Mesenchymal stem cell (in vitro differentiated cells and primary cell): ENCODE measurements around the gene TSPEAR.

Experiments
- DNase-seq: peaks from one replicate; pipeline ENCODE4 v3.0.0-alpha.2; 2013
- H2AFZ ChIP-seq: one replicate; pipeline ENCODE4 v1.6.1; 2013; ENCODE audit warnings: low read depth, mild to moderate bottlenecking, control low read depth, inconsistent platforms, low read length, moderate library complexity
- H2AK5ac ChIP-seq: 2 replicates; pipeline ENCODE4 v1.6.1; 2013; ENCODE audit warnings: low read length, moderate library complexity, mild to moderate bottlenecking, inconsistent platforms; ENCODE audit not compliant: severe bottlenecking
- H2BK120ac ChIP-seq: one replicate; pipeline ENCODE4 v1.6.1; 2013; ENCODE audit warnings: low read depth, mild to moderate bottlenecking, inconsistent platforms, low read length, moderate library complexity
- H2BK12ac ChIP-seq, 2 experiments: one replicate each; pipeline ENCODE4 v1.6.1; 2013; ENCODE audit warnings: inconsistent platforms in 2 of 2, low read length in 2 of 2, mild to moderate bottlenecking in 2 of 2, moderate library complexity in 2 of 2, control low read depth in 1 of 2
- H2BK15ac ChIP-seq: one replicate; pipeline ENCODE4 v1.6.1; 2013; ENCODE audit warnings: mild to moderate bottlenecking, low read depth, inconsistent platforms; ENCODE audit not compliant: poor library complexity, severe bottlenecking
- H2BK5ac ChIP-seq: 2 replicates; pipeline ENCODE4 v1.6.1; 2013; ENCODE audit warnings: low read depth, mild to moderate bottlenecking, low read length, control low read depth, inconsistent platforms; ENCODE audit not compliant: poor library complexity, severe bottlenecking
- H3K14ac ChIP-seq, 2 experiments: one replicate each; pipeline ENCODE4 v1.6.1; 2013; ENCODE audit warnings: inconsistent platforms in 2 of 2, low read length in 2 of 2, control low read depth in 1 of 2, mild to moderate bottlenecking in 1 of 2, moderate library complexity in 1 of 2
- H3K18ac ChIP-seq, 2 experiments: one replicate each; pipeline ENCODE4 v1.6.1; 2013; ENCODE audit warnings: inconsistent platforms in 2 of 2, low read length in 2 of 2, control low read depth in 1 of 2, low read depth in 1 of 2, mild to moderate bottlenecking in 1 of 2
- H3K23ac ChIP-seq, 2 experiments: one replicate each; pipeline ENCODE4 v1.6.1; 2013; ENCODE audit warnings: inconsistent platforms in 2 of 2, low read length in 2 of 2, mild to moderate bottlenecking in 2 of 2, moderate library complexity in 2 of 2, control low read depth in 1 of 2
- H3K27ac ChIP-seq: 2 replicates; pipeline ENCODE4 v1.5.1; 2013; ENCODE audit warnings: mild to moderate bottlenecking, moderate library complexity, low read length, control low read depth, inconsistent platforms; ENCODE audit not compliant: poor library complexity, severe bottlenecking
- H3K27me3 ChIP-seq, 2 experiments: 2 replicates each; pipeline versions ENCODE4 v1.6.1 to v1.7.0; 2013; ENCODE audit warnings: low read length in 2 of 2, mild to moderate bottlenecking in 2 of 2, moderate library complexity in 2 of 2, control low read depth in 1 of 2, inconsistent platforms in 1 of 2; ENCODE audit not compliant: control insufficient read depth in 1 of 2, insufficient read depth in 1 of 2
- H3K36me3 ChIP-seq, 2 experiments: 2 replicates each; pipeline versions ENCODE4 v1.6.1 to v1.7.0; 2013; ENCODE audit warnings: low read length in 2 of 2, control low read depth in 1 of 2, inconsistent platforms in 1 of 2, low read depth in 1 of 2, mild to moderate bottlenecking in 1 of 2; ENCODE audit not compliant: insufficient read depth in 2 of 2, control insufficient read depth in 1 of 2
- H3K4ac ChIP-seq, 2 experiments: one replicate each; pipeline ENCODE4 v1.6.1; 2013; ENCODE audit warnings: inconsistent platforms in 2 of 2, low read length in 2 of 2, mild to moderate bottlenecking in 2 of 2, moderate library complexity in 2 of 2, control low read depth in 1 of 2, low read depth in 1 of 2
- H3K4me1 ChIP-seq: 2 replicates; pipeline ENCODE4 v1.6.1; 2013; ENCODE audit warnings: low read depth, low read length, control low read depth; ENCODE audit not compliant: control insufficient read depth, insufficient read depth
- H3K4me2 ChIP-seq: 2 replicates; pipeline ENCODE4 v1.6.1; 2013; ENCODE audit warnings: low read length, mild to moderate bottlenecking, inconsistent platforms; ENCODE audit not compliant: poor library complexity, severe bottlenecking
- H3K4me3 ChIP-seq, 2 experiments: 2 replicates each; pipeline versions ENCODE4 v1.5.1 to v1.7.0; 2013; ENCODE audit warnings: low read length in 2 of 2, mild to moderate bottlenecking in 2 of 2, control low read depth in 1 of 2, low read depth in 1 of 2; ENCODE audit not compliant: insufficient read depth in 1 of 2
- H3K79me1 ChIP-seq: replicated peaks from 2 replicates; pipeline ENCODE4 v1.6.1; 2013; ENCODE audit warnings: mild to moderate bottlenecking, control low read depth, low read length, inconsistent platforms; ENCODE audit not compliant: poor library complexity, severe bottlenecking
- H3K9ac ChIP-seq: 2 replicates; pipeline ENCODE4 v1.7.0; 2013; ENCODE audit warnings: mild to moderate bottlenecking, low read length, moderate library complexity
- H3K9me3 ChIP-seq: 2 replicates; pipeline ENCODE4 v1.7.0; 2013; ENCODE audit warnings: mild to moderate bottlenecking, low read length; ENCODE audit not compliant: control insufficient read depth
- H4K8ac ChIP-seq: one replicate; pipeline ENCODE4 v1.6.1; 2013; ENCODE audit warnings: inconsistent platforms, mild to moderate bottlenecking, low read length, moderate library complexity
- H4K91ac ChIP-seq: one replicate; pipeline ENCODE4 v1.6.1; 2013; ENCODE audit warnings: mild to moderate bottlenecking, low read length, inconsistent platforms
- WGBS: methylation state at CpG from one replicate; pipeline ENCODE4 v1.1.7; 2013; ENCODE audit warnings: mixed read lengths; 5-methylcytosine and 5-hydroxymethylcytosine counted together

Gene TSPEAR

DNA sequence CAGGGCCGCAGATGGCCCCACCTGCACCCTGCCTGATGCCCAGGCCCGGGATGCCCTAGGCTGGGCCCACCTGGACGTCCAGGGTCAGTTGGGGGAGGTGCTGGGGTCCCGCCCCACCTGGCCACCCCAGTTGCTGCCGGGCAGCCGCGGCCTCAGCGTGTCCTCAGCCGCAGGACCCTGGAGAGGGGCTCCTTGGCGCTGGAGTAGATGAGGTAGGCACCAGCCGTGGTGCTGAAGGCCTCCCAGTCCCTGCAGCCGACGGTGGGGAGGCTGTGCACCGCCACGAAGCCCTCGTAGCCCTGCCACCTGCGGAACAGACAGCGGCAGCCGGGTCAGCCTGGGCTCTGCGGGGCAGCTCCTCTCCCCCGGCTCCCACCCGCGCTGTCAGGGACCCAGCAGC, 211.7 kb downstream of the TSPEAR start:
- Histone ChIP-seq H2BK120ac (no peak overlapping the region), H3K9ac (no peak overlapping the region), H2BK12ac (no peak overlapping the region), H2AK5ac (no peak overlapping the region), H3K18ac (no peak overlapping the region), H3K4me1 (no peaks in the 10 kb centered on the region), H4K91ac (no peak overlapping the region), H3K4me2 (no peak overlapping the region), H2BK15ac (no peak overlapping the region), H3K79me1 (no peaks in the 10 kb centered on the region), H3K27ac (no peak overlapping the region), H3K4me3 (no peak overlapping the region), H3K4ac (no peak overlapping the region), H3K9me3 (no peaks in the 10 kb centered on the region), H2AFZ (no peak overlapping the region), H2BK5ac (no peak overlapping the region), H3K23ac (no peak overlapping the region), H3K14ac (peak overlapping the region in 1 of 2 experiments; percentile 14), H4K8ac (no peak overlapping the region), H3K36me3 (no peaks in the 10 kb centered on the region), H3K27me3 (peaks cover 25 to 39% of the 10 kb centered on the region in 2 experiments)
- 87% methylated on average over 23 of the region's 23 CpGs for WGBS
- DNase-seq: no peak

GRCh38 chr21:44499211-44499560, 212.2 kb downstream of the TSPEAR start:
- Histone ChIP-seq H4K8ac (no peak overlapping the region), H3K27ac (no peak overlapping the region), H2BK12ac (no peak overlapping the region), H2AK5ac (no peak overlapping the region), H3K36me3 (no peaks in the 10 kb centered on the region), H3K9me3 (no peaks in the 10 kb centered on the region), H3K4me1 (no peaks in the 10 kb centered on the region), H3K79me1 (no peaks in the 10 kb centered on the region), H2BK15ac (no peak overlapping the region), H3K18ac (no peak overlapping the region), H4K91ac (no peak overlapping the region), H3K4me3 (no peak overlapping the region), H2BK120ac (no peak overlapping the region), H3K4ac (no peak overlapping the region), H3K23ac (no peak overlapping the region), H2AFZ (no peak overlapping the region), H3K4me2 (no peak overlapping the region), H2BK5ac (no peak overlapping the region), H3K27me3 (peaks cover 25 to 39% of the 10 kb centered on the region in 2 experiments), H3K9ac (no peak overlapping the region), H3K14ac (no peak overlapping the region)
- no peak for DNase-seq
- WGBS: 95% methylated on average over 18 of the region's 18 CpGs

DNA sequence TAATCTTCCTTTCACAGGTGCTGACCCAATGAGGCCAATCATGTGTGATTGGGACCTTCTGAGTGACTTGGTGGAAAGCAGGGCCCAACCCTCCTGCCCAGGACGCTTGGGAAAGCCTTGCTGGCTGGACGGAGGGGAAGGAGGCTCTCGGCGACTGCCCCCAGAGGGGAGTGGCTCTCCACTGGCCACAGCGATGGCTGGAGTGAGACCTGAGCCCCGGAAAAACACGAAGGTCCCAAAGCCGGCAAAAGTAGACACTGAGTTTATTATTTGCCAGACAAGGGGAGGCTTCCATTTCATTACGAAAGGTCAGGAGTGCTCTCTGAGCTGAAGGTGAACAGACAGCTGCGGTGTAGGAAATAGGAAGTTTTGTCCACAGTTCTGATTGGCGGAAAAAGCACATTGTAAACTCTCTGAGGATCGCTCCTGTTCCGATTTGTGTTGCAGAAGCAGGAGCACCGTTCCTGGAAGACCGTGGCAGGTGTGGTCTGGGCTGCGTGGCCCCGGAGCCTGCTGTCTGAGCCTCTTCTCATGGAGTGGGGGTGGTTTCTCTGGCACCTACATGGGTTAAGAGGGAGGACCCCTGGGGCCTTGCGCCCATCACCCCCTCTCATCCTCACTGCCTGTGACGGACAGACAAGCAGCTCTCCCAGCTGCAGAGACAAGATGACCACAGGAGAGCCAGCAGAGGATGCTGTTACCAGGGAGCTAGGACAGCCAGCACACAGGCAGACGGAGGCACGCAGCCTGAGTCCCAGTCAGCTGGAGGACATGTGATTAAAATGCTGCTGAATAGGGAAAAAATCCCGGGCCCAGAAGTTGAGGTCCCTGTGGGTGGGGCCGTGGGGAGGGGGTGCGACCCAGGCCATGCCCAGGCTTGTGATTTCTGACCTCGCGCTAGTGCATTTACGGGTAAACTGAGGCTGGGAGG, 212.8 kb downstream of the TSPEAR start:
- no peak overlapping the region for H2AFZ ChIP-seq
- H4K91ac ChIP-seq: no peak overlapping the region
- H3K4me2 ChIP-seq: no peak overlapping the region
- H3K14ac ChIP-seq: no peak overlapping the region
- H3K23ac ChIP-seq: no peak overlapping the region
- peaks cover 25 to 39% of the 10 kb centered on the region in 2 experiments for H3K27me3 ChIP-seq
- H3K36me3 ChIP-seq: no peaks in the 10 kb centered on the region
- no peak overlapping the region for H3K27ac ChIP-seq
- H2BK15ac ChIP-seq: no peak overlapping the region
- H2BK5ac ChIP-seq: no peak overlapping the region
- H3K4ac ChIP-seq: no peak overlapping the region
- H3K18ac ChIP-seq: no peak overlapping the region
- H3K4me1 ChIP-seq: no peaks in the 10 kb centered on the region
- no peaks in the 10 kb centered on the region for H3K79me1 ChIP-seq
- H2BK12ac ChIP-seq: no peak overlapping the region
- no peak overlapping the region for H2BK120ac ChIP-seq
- 89% methylated on average over 26 of the region's 27 CpGs for WGBS
- H3K9ac ChIP-seq: no peak overlapping the region
- H3K4me3 ChIP-seq: no peak overlapping the region
- H4K8ac ChIP-seq: no peak overlapping the region
- DNase-seq: no peak
- H3K9me3 ChIP-seq: peaks cover 4% of the 10 kb centered on the region
- H2AK5ac ChIP-seq: no peak overlapping the region

GRCh38 chr21:44497703-44498126, 213.7 kb downstream of the TSPEAR start:
- Histone ChIP-seq H3K4ac (no peak overlapping the region), H2BK120ac (no peak overlapping the region), H3K9ac (peak overlapping the region; percentile 59), H4K91ac (no peak overlapping the region), H3K9me3 (peaks cover 12% of the 10 kb centered on the region), H3K18ac (no peak overlapping the region), H2BK5ac (no peak overlapping the region), H2AK5ac (no peak overlapping the region), H2AFZ (no peak overlapping the region), H3K23ac (no peak overlapping the region), H3K4me3 (peak overlapping the region in 1 of 2 experiments; percentile 71), H3K27ac (no peak overlapping the region), H3K14ac (no peak overlapping the region), H3K36me3 (no peaks in the 10 kb centered on the region), H4K8ac (no peak overlapping the region), H2BK15ac (no peak overlapping the region), H3K4me2 (no peak overlapping the region), H2BK12ac (no peak overlapping the region), H3K79me1 (no peaks in the 10 kb centered on the region), H3K4me1 (no peaks in the 10 kb centered on the region), H3K27me3 (peaks cover 25 to 39% of the 10 kb centered on the region in 2 experiments)
- 72% methylated on average over 5 of the region's 6 CpGs for WGBS
- DNase-seq: no peak
